OCI-LY7 (cell line): ENCODE results near the gene SLC13A1. TPM values are rescaled to one million over a fixed set of nuclear protein-coding genes. Genes with fewer than 3 reads are reported as not detected.
"Not testable (repeated sequence)": the region's sequence is repeated elsewhere in the genome, so short reads cannot be mapped to it uniquely, and the experiment has no call there.

ENCODE experiments used
- BruUV-seq: library from RNA; stranded (reverse); fragments of 400-500 nt; replicated peaks from 2 replicates; lab custom pipeline; 2021; lab: Mats Ljungman, UMichigan
- CTCF ChIA-PET: fragments of 300-600 bp; sonication (Branson Sonifier 250); formaldehyde crosslinking; loops from one replicate; lab custom pipeline; 2022; ENCODE audit warnings: antibody characterized with exemption; ENCODE audit not compliant: unreplicated experiment; lab: Charles Lee
- POLR2A ChIA-PET: fragments of 300-600 bp; sonication (Branson Sonifier 250); formaldehyde crosslinking; loops from one replicate; lab custom pipeline; 2022; ENCODE audit warnings: antibody characterized with exemption; lab: Charles Lee
- DNase-seq: peaks from one replicate; pipeline ENCODE4 v3.0.0-alpha.2; 2015; ENCODE audit warnings: low spot score
- H2AFZ ChIP-seq: fragments of 200-600 bp; sonication (generic), shearing (Covaris generic); 2 replicates; pipeline ENCODE4 v1.6.1; 2014; ENCODE audit warnings: mild to moderate bottlenecking, antibody characterized with exemption, low read length, moderate library complexity
- H3K27ac ChIP-seq: fragments of 200-600 bp; sonication (generic); 2 replicates; pipeline ENCODE4 v1.5.1; 2014; ENCODE audit warnings: mixed run types, low read depth, mild to moderate bottlenecking, moderate library complexity, low read length, inconsistent platforms; ENCODE audit not compliant: poor library complexity, severe bottlenecking
- H3K36me3 ChIP-seq: fragments of 200-600 bp; sonication (generic); 2 replicates; pipeline ENCODE4 v1.6.1; 2014; ENCODE audit warnings: mild to moderate bottlenecking, antibody characterized with exemption, low read length, moderate library complexity, mixed read lengths; ENCODE audit not compliant: insufficient read depth
- H3K4me1 ChIP-seq: fragments of 200-600 bp; sonication (generic); 2 replicates; pipeline ENCODE4 v1.5.1; 2014; ENCODE audit warnings: mild to moderate bottlenecking, low read length; ENCODE audit not compliant: insufficient read depth, poor library complexity, severe bottlenecking
- H3K4me2 ChIP-seq: fragments of 200-600 bp; sonication (generic); 2 replicates; pipeline ENCODE4 v1.6.1; 2014; ENCODE audit warnings: mild to moderate bottlenecking, low read length
- H3K4me3 ChIP-seq: fragments of 200-600 bp; sonication (generic); 2 replicates; pipeline ENCODE4 v1.5.1; 2014; ENCODE audit warnings: mild to moderate bottlenecking, low read depth, low read length; ENCODE audit not compliant: poor library complexity, severe bottlenecking
- H3K79me2 ChIP-seq: fragments of 200-600 bp; sonication (generic); 2 replicates; pipeline ENCODE4 v1.6.1; 2016; ENCODE audit warnings: low read depth, mild to moderate bottlenecking, low read length, moderate library complexity, mixed read lengths; ENCODE audit not compliant: insufficient read depth
- H3K9me2 ChIP-seq: fragments of 200-600 bp; sonication (generic); 2 replicates; pipeline ENCODE4 v1.6.1; 2016; ENCODE audit warnings: mild to moderate bottlenecking, low read length, mixed read lengths; ENCODE audit not compliant: insufficient read depth
- H3K9me3 ChIP-seq: fragments of 200-600 bp; sonication (generic); 2 replicates; pipeline ENCODE4 v1.6.1; 2014; ENCODE audit warnings: mild to moderate bottlenecking, mixed run types, low read length, mixed read lengths
- H4K20me1 ChIP-seq: fragments of 200-600 bp; sonication (generic); 2 replicates; pipeline ENCODE4 v1.6.1; 2014; ENCODE audit warnings: mild to moderate bottlenecking, antibody characterized with exemption, low read length, moderate library complexity, mixed read lengths; ENCODE audit not compliant: insufficient read depth
- EZH2phosphoT487 ChIP-seq: fragments of 200-600 bp; sonication (generic); IDR thresholded peaks from 2 replicates; pipeline ENCODE4 v1.6.1; 2018; ENCODE audit warnings: low read depth, borderline replicate concordance, mild to moderate bottlenecking, mixed run types, antibody characterized with exemption, low read length, moderate library complexity, mixed read lengths
- intact Hi-C: fragments of 100-400 bp; cut with micrococcal nuclease; formaldehyde crosslinking; loops from one replicate; pipeline ENCODE4 v1.10.0; 2022; ENCODE audit not compliant: unreplicated experiment
- total RNA-seq, 2 experiments: library from RNA; depleted of rRNA in 1 of 2; stranded (reverse); fragments of >200 nt in 1 of 2; shearing (Covaris generic) in 1 of 2; gene quantifications; 2 replicates each; pipeline ENCODE4 v1.2.3, GENCODE V29; 2014 to 2022
- TF ChIP-seq, protein P1 (sequence below): fragments of 200-600 bp; sonication (generic); conservative IDR thresholded peaks from 2 replicates; pipeline ENCODE4 v1.5.1; 2014; ENCODE audit warnings: mild to moderate bottlenecking, antibody characterized with exemption, low read length, moderate library complexity, mixed read lengths

The SLC13A1 gene
- total RNA-seq, 2 experiments from 2014 or later, result not detected

DNA sequence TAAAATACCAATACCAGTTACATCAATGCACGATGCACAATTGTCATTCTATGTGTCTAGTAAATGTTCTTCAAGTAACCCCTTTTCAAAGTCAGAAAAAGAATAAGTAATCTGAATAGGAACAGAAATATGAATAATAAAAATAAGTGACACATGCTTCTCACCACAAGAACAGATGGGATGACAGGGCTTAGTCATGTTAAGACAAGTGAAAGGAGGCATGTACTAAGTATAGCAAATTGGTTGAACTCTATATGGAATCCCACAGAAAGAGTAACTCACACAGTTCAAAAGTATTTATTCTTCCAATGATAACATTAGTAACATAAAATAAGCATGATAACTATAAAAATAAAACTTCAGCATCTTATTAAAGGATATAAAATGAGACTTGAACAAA is 103.3 kb downstream of the SLC13A1 start:
- TF ChIP-seq, protein P1, sequence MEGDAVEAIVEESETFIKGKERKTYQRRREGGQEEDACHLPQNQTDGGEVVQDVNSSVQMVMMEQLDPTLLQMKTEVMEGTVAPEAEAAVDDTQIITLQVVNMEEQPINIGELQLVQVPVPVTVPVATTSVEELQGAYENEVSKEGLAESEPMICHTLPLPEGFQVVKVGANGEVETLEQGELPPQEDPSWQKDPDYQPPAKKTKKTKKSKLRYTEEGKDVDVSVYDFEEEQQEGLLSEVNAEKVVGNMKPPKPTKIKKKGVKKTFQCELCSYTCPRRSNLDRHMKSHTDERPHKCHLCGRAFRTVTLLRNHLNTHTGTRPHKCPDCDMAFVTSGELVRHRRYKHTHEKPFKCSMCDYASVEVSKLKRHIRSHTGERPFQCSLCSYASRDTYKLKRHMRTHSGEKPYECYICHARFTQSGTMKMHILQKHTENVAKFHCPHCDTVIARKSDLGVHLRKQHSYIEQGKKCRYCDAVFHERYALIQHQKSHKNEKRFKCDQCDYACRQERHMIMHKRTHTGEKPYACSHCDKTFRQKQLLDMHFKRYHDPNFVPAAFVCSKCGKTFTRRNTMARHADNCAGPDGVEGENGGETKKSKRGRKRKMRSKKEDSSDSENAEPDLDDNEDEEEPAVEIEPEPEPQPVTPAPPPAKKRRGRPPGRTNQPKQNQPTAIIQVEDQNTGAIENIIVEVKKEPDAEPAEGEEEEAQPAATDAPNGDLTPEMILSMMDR, result no peak
- TF ChIP-seq EZH2phosphoT487, result no peak
- Histone ChIP-seq H4K20me1 (no peaks in the 10 kb centered on the region), H2AFZ (no peak overlapping the region), H3K9me3 (no peaks in the 10 kb centered on the region), H3K4me1 (no peaks in the 10 kb centered on the region), H3K4me2 (no peak overlapping the region), H3K27ac (no peak overlapping the region), H3K36me3 (no peaks in the 10 kb centered on the region), H3K9me2 (no peaks in the 10 kb centered on the region), H3K4me3 (no peak overlapping the region), H3K79me2 (no peaks in the 10 kb centered on the region)
- POLR2A ChIA-PET, result interaction anchor here (0.6 kb wide), 1 partner anchor 61 kb away, joined by 3 read pairs; no protein-coding TSS in a partner anchor
- intact Hi-C loops, result no loop called here
- CTCF ChIA-PET, result no interaction called here
- no peak for DNase-seq
- no TSS peak for BruUV-seq

- DNase-seq, result no peak
- H3K9me2 ChIP-seq, result no peaks in the 10 kb centered on the region
- ChIA-PET POLR2A (no interaction called here), CTCF (no interaction called here)
- H2AFZ ChIP-seq, result no peak overlapping the region
- H3K4me3 ChIP-seq, result no peak overlapping the region
- H3K9me3 ChIP-seq, result no peaks in the 10 kb centered on the region
- TF ChIP-seq EZH2phosphoT487, result no peak
- TF ChIP-seq, protein P1, result no peak
- no peaks in the 10 kb centered on the region for H3K79me2 ChIP-seq
- H3K4me1 ChIP-seq, result no peaks in the 10 kb centered on the region
- intact Hi-C loops, result no loop called here
- BruUV-seq, result no TSS peak
- no peak overlapping the region for H3K27ac ChIP-seq
- H3K4me2 ChIP-seq, result no peak overlapping the region
- H3K36me3 ChIP-seq, result no peaks in the 10 kb centered on the region
- H4K20me1 ChIP-seq, result no peaks in the 10 kb centered on the region
Measured at GRCh38 chr7:123090456-123090855, 109.3 kb downstream of the SLC13A1 start.

GRCh38 chr7:123086910-123087309 is 112.9 kb downstream of the SLC13A1 start:
- DNase-seq, H2AFZ ChIP-seq, H4K20me1 ChIP-seq, H3K4me1 ChIP-seq, H3K9me3 ChIP-seq, H3K9me2 ChIP-seq, H3K27ac ChIP-seq, intact Hi-C loops, POLR2A ChIA-PET, H3K36me3 ChIP-seq, CTCF ChIA-PET, H3K79me2 ChIP-seq, H3K4me3 ChIP-seq, BruUV-seq, H3K4me2 ChIP-seq: not testable (repeated sequence)

DNA sequence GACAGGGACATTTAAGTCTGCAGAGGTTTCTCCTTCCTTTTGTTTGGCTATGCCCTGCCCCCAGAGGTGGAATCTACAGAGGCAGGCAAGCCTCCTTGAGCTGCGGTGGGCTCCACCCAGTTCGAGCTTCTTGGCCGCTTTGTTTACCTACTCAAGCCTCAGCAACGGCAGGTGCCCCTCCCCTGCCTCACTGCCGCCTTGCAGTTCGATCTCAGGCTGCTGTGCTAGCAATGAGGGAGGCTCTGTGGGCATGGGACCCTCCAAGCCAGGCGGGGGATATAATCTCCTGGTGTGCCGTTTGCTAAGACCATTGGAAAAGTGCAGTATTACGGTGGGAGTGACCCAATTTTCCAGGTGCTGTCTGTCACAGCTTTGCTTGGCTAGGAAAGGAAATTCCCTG is 114.9 kb downstream of the SLC13A1 start:
- H3K4me2 ChIP-seq, H3K4me3 ChIP-seq, H3K4me1 ChIP-seq, H2AFZ ChIP-seq, H4K20me1 ChIP-seq, H3K9me2 ChIP-seq, intact Hi-C loops, H3K79me2 ChIP-seq, H3K9me3 ChIP-seq, BruUV-seq, H3K36me3 ChIP-seq, DNase-seq, POLR2A ChIA-PET, CTCF ChIA-PET, H3K27ac ChIP-seq: not testable (repeated sequence)
